Neural progenitor cell (in vitro differentiated cells): ENCODE results near the gene CDR2L. TPM values are rescaled to one million over a fixed set of nuclear protein-coding genes. Genes with fewer than 3 reads are reported as not detected.

Experiments used
- DNase-seq: peaks from one replicate; pipeline ENCODE4 v3.0.0-alpha.2; 2016; ENCODE audit warnings: low spot score
- H2AFZ ChIP-seq: fragments of 200-600 bp; sonication (generic); replicated peaks from 2 replicates; pipeline ENCODE4 v1.6.1; 2016; ENCODE audit warnings: antibody characterized with exemption
- H3F3A ChIP-seq: fragments of 200-600 bp; sonication (generic); 2 replicates; pipeline ENCODE4 v1.6.1; 2016; ENCODE audit warnings: antibody characterized with exemption, low read depth
- H3K27ac ChIP-seq: fragments of 200-600 bp; sonication (generic); 2 replicates; pipeline ENCODE4 v1.5.1; 2016; ENCODE audit warnings: mild to moderate bottlenecking
- H3K27me3 ChIP-seq: fragments of 200-600 bp; sonication (generic); 2 replicates; pipeline ENCODE4 v1.6.1; 2016; ENCODE audit warnings: mild to moderate bottlenecking, moderate library complexity
- H3K36me3 ChIP-seq: fragments of 200-600 bp; sonication (generic); 2 replicates; pipeline ENCODE4 v1.5.1; 2016
- H3K4me1 ChIP-seq: fragments of 200-600 bp; sonication (generic); 2 replicates; pipeline ENCODE4 v1.6.1; 2016; ENCODE audit warnings: mixed run types
- H3K4me2 ChIP-seq: fragments of 200-600 bp; sonication (generic); 2 replicates; pipeline ENCODE4 v1.6.1; 2016
- H3K4me3 ChIP-seq: fragments of 200-600 bp; sonication (generic); 2 replicates; pipeline ENCODE4 v1.5.1; 2016
- H3K79me2 ChIP-seq: fragments of 200-600 bp; sonication (generic); 2 replicates; pipeline ENCODE4 v1.6.1; 2016; ENCODE audit warnings: low read depth
- H3K9ac ChIP-seq: fragments of 200-600 bp; sonication (generic); 2 replicates; pipeline ENCODE4 v1.6.1; 2016
- H3K9me3 ChIP-seq: fragments of 200-600 bp; sonication (generic); 2 replicates; pipeline ENCODE4 v1.5.1; 2016; ENCODE audit warnings: low read depth
- H4K20me1 ChIP-seq: fragments of 200-600 bp; sonication (generic); 2 replicates; pipeline ENCODE4 v1.6.1; 2016; ENCODE audit warnings: low read depth
- H3K27ac Mint-ChIP-seq: 3 replicates; pipeline ENCODE4 v1.8.0; 2021; ENCODE audit warnings: mixed read lengths
- H3K27me3 Mint-ChIP-seq: 2 replicates; pipeline ENCODE4 v1.8.0; 2022; ENCODE audit warnings: low read depth, mild to moderate bottlenecking, inconsistent platforms, moderate library complexity, mixed read lengths; ENCODE audit not compliant: insufficient read depth
- H3K36me3 Mint-ChIP-seq: 3 replicates; pipeline ENCODE4 v1.8.0; 2021; ENCODE audit warnings: mixed read lengths
- H3K4me1 Mint-ChIP-seq: 3 replicates; pipeline ENCODE4 v1.8.0; 2021; ENCODE audit warnings: mixed read lengths
- H3K4me3 Mint-ChIP-seq: 3 replicates; pipeline ENCODE4 v1.8.0; 2021; ENCODE audit warnings: mild to moderate bottlenecking, moderate library complexity, mixed read lengths
- H3K9me3 Mint-ChIP-seq: 3 replicates; pipeline ENCODE4 v1.8.0; 2020; ENCODE audit warnings: mixed read lengths
- EZH2 ChIP-seq: fragments of 200-600 bp; sonication (generic); IDR thresholded peaks from 2 replicates; pipeline ENCODE4 v1.6.1; 2017; ENCODE audit warnings: antibody characterized with exemption, mild to moderate bottlenecking, moderate library complexity
- EZH2phosphoT487 ChIP-seq: fragments of 200-600 bp; sonication (generic); IDR thresholded peaks from 2 replicates; pipeline ENCODE4 v1.6.1; 2017; ENCODE audit warnings: antibody characterized with exemption
- total RNA-seq: library from RNA; depleted of rRNA; stranded (reverse); fragments of >200 nt; gene quantifications from 2 replicates; pipeline ENCODE4 v1.2.3, GENCODE V29; 2015; ENCODE audit warnings: low replicate concordance
- TF ChIP-seq, protein P1 (sequence below): fragments of 200-600 bp; sonication (generic); IDR thresholded peaks from 2 replicates; pipeline ENCODE4 v1.5.1; 2017; ENCODE audit warnings: antibody characterized with exemption, mild to moderate bottlenecking

CDR2L gene
- total RNA-seq, 1 donor from 2014 or later, result 4.0 TPM

GRCh38 chr17:74950207-74950606, 37.2 kb upstream of the CDR2L start:
- no peaks in the 10 kb centered on the region for H3K36me3 ChIP-seq
- no peaks in the 10 kb centered on the region for H3K9me3 ChIP-seq
- H3K27ac ChIP-seq, result no peak overlapping the region
- H3K4me1 ChIP-seq, result no peaks in the 10 kb centered on the region
- no peak overlapping the region for H3K4me3 ChIP-seq
- TF ChIP-seq EZH2 (no peak), EZH2phosphoT487 (no peak)
- TF ChIP-seq, protein P1, sequence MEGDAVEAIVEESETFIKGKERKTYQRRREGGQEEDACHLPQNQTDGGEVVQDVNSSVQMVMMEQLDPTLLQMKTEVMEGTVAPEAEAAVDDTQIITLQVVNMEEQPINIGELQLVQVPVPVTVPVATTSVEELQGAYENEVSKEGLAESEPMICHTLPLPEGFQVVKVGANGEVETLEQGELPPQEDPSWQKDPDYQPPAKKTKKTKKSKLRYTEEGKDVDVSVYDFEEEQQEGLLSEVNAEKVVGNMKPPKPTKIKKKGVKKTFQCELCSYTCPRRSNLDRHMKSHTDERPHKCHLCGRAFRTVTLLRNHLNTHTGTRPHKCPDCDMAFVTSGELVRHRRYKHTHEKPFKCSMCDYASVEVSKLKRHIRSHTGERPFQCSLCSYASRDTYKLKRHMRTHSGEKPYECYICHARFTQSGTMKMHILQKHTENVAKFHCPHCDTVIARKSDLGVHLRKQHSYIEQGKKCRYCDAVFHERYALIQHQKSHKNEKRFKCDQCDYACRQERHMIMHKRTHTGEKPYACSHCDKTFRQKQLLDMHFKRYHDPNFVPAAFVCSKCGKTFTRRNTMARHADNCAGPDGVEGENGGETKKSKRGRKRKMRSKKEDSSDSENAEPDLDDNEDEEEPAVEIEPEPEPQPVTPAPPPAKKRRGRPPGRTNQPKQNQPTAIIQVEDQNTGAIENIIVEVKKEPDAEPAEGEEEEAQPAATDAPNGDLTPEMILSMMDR, result no peak
- DNase-seq, result no peak
- H3F3A ChIP-seq, result no peaks in the 10 kb centered on the region
- H3K9me3 Mint-ChIP-seq, result no peaks in the 10 kb centered on the region
- no peaks in the 10 kb centered on the region for H3K79me2 ChIP-seq
- no peaks in the 10 kb centered on the region for H3K4me1 Mint-ChIP-seq
- H3K36me3 Mint-ChIP-seq, result no peaks in the 10 kb centered on the region
- no peak overlapping the region for H3K4me3 Mint-ChIP-seq
- H3K27me3 ChIP-seq, result peaks cover 2% of the 10 kb centered on the region
- no peak overlapping the region for H3K4me2 ChIP-seq
- no peak overlapping the region for H2AFZ ChIP-seq
- H3K27me3 Mint-ChIP-seq, result peaks cover 25% of the 10 kb centered on the region
- H3K27ac Mint-ChIP-seq, result no peak overlapping the region
- H4K20me1 ChIP-seq, result no peaks in the 10 kb centered on the region
- H3K9ac ChIP-seq, result no peak overlapping the region

GRCh38 chr17:74951065-74951464, 36.4 kb upstream of the CDR2L start:
- TF ChIP-seq EZH2, result no peak
- TF ChIP-seq, protein P1, result no peak
- TF ChIP-seq EZH2phosphoT487, result no peak
- Mint-ChIP-seq H3K4me1 (no peaks in the 10 kb centered on the region), H3K36me3 (no peaks in the 10 kb centered on the region), H3K4me3 (no peak overlapping the region), H3K27ac (no peak overlapping the region), H3K9me3 (no peaks in the 10 kb centered on the region), H3K27me3 (peaks cover 23% of the 10 kb centered on the region)
- Histone ChIP-seq H3K4me3 (no peak overlapping the region), H2AFZ (no peak overlapping the region), H3K27ac (no peak overlapping the region), H3K27me3 (no peaks in the 10 kb centered on the region), H3F3A (no peaks in the 10 kb centered on the region), H3K36me3 (no peaks in the 10 kb centered on the region), H3K4me2 (no peak overlapping the region), H3K4me1 (no peaks in the 10 kb centered on the region), H3K79me2 (no peaks in the 10 kb centered on the region), H3K9me3 (no peaks in the 10 kb centered on the region), H4K20me1 (no peaks in the 10 kb centered on the region), H3K9ac (no peak overlapping the region)
- DNase-seq, result no peak

- no peaks in the 10 kb centered on the region for H3K36me3 ChIP-seq
- H3K4me3 Mint-ChIP-seq, result no peak overlapping the region
- no peak overlapping the region for H3K4me2 ChIP-seq
- H3K36me3 Mint-ChIP-seq, result no peaks in the 10 kb centered on the region
- no peak overlapping the region for H2AFZ ChIP-seq
- no peak for DNase-seq
- H3F3A ChIP-seq, result no peaks in the 10 kb centered on the region
- H3K9ac ChIP-seq, result no peak overlapping the region
- no peaks in the 10 kb centered on the region for H3K4me1 Mint-ChIP-seq
- H3K27me3 ChIP-seq, result no peaks in the 10 kb centered on the region
- H3K27ac ChIP-seq, result no peak overlapping the region
- H3K4me3 ChIP-seq, result no peak overlapping the region
- no peaks in the 10 kb centered on the region for H3K4me1 ChIP-seq
- H3K9me3 Mint-ChIP-seq, result no peaks in the 10 kb centered on the region
- no peaks in the 10 kb centered on the region for H3K9me3 ChIP-seq
- peaks cover 21% of the 10 kb centered on the region for H3K27me3 Mint-ChIP-seq
- no peak overlapping the region for H3K27ac Mint-ChIP-seq
- H4K20me1 ChIP-seq, result no peaks in the 10 kb centered on the region
- no peaks in the 10 kb centered on the region for H3K79me2 ChIP-seq
- no peak for TF ChIP-seq EZH2
- TF ChIP-seq, protein P1, result no peak
- TF ChIP-seq EZH2phosphoT487, result no peak
These were observed 35.6 kb upstream of the CDR2L start for GRCh38 chr17:74951680-74952421.
